IMR-90 (cell line): ENCODE results near the gene POC1B. TPM values are rescaled to one million over a fixed set of nuclear protein-coding genes. Genes with fewer than 3 reads are reported as not detected.

Experiments
- ATAC-seq: fragments of 200-7000 bp; cut with Tn5 transposase; 2 replicates; pipeline ENCODE4 v1.9.1; 2020; ENCODE audit warnings: low read depth, mild to moderate bottlenecking, moderate library complexity
- BruUV-seq: library from RNA; stranded (reverse); fragments of 400-500 nt; replicated peaks from 2 replicates; lab custom pipeline; 2021; lab: Mats Ljungman, UMichigan
- CTCF ChIA-PET: fragments of 300-600 bp; formaldehyde crosslinking; extraction: SDS; loops from one replicate; lab custom pipeline; 2021; ENCODE audit warnings: antibody characterized with exemption; lab: Yijun Ruan, JAX
- POLR2A ChIA-PET: fragments of 300-600 bp; sonication (Branson Sonifier 250); formaldehyde crosslinking; loops from one replicate; lab custom pipeline; 2022; ENCODE audit warnings: antibody characterized with exemption; ENCODE audit not compliant: unreplicated experiment; lab: Charles Lee
- DNase-seq: peaks from one replicate; pipeline ENCODE4 v3.0.0; 2013
- H2AFZ ChIP-seq: replicated peaks from 2 replicates; pipeline ENCODE3; 2013; ENCODE audit warnings: low read length, mild to moderate bottlenecking; ENCODE audit not compliant: poor library complexity
- H2AK5ac ChIP-seq: 2 replicates; pipeline ENCODE4 v1.6.1; 2013; ENCODE audit warnings: low read depth, low read length, inconsistent platforms
- H2AK9ac ChIP-seq: replicated peaks from 2 replicates; pipeline ENCODE3; 2013; ENCODE audit warnings: mild to moderate bottlenecking, low read depth, low read length, moderate library complexity; ENCODE audit not compliant: poor library complexity
- H2BK120ac ChIP-seq: 2 replicates; pipeline ENCODE4 v1.6.1; 2013; ENCODE audit warnings: low read depth, low read length, inconsistent platforms
- H2BK15ac ChIP-seq: 3 replicates; pipeline ENCODE4 v1.6.1; 2013; ENCODE audit warnings: low read depth, low read length, inconsistent platforms
- H2BK20ac ChIP-seq: 2 replicates; pipeline ENCODE4 v1.6.1; 2013; ENCODE audit warnings: low read depth, mild to moderate bottlenecking, inconsistent platforms, low read length, moderate library complexity
- H2BK5ac ChIP-seq: 2 replicates; pipeline ENCODE4 v1.6.1; 2013; ENCODE audit warnings: mild to moderate bottlenecking, low read depth, low read length, inconsistent platforms; ENCODE audit not compliant: poor library complexity, severe bottlenecking
- H3K14ac ChIP-seq: replicated peaks from 2 replicates; pipeline ENCODE4 v1.6.1; 2013; ENCODE audit warnings: low read depth, low read length, inconsistent platforms
- H3K18ac ChIP-seq: 2 replicates; pipeline ENCODE4 v1.6.1; 2013; ENCODE audit warnings: low read depth, low read length, control low read depth
- H3K23ac ChIP-seq: 2 replicates; pipeline ENCODE4 v1.6.1; 2013; ENCODE audit warnings: low read depth, low read length, inconsistent platforms
- H3K27ac ChIP-seq: 2 replicates; pipeline ENCODE4 v1.5.1; 2013; ENCODE audit warnings: mild to moderate bottlenecking, control low read depth, low read length; ENCODE audit not compliant: insufficient read depth
- H3K27me3 ChIP-seq: 2 replicates; pipeline ENCODE4 v1.6.1; 2013; ENCODE audit warnings: low read length; ENCODE audit not compliant: control insufficient read depth, insufficient read depth
- H3K36me3 ChIP-seq: 2 replicates; pipeline ENCODE4 v1.6.1; 2013; ENCODE audit warnings: low read length, mixed read lengths; ENCODE audit not compliant: control insufficient read depth, insufficient read depth
- H3K4ac ChIP-seq: 2 replicates; pipeline ENCODE4 v1.6.1; 2013; ENCODE audit warnings: low read depth, low read length, inconsistent platforms
- H3K4me1 ChIP-seq: 2 replicates; pipeline ENCODE4 v1.6.1; 2013; ENCODE audit warnings: low read length, mixed read lengths; ENCODE audit not compliant: control insufficient read depth, insufficient read depth
- H3K4me2 ChIP-seq: 2 replicates; pipeline ENCODE4 v1.6.1; 2013; ENCODE audit warnings: low read depth, mild to moderate bottlenecking, control low read depth, low read length, moderate library complexity
- H3K4me3 ChIP-seq: 2 replicates; pipeline ENCODE4 v1.5.1; 2013; ENCODE audit warnings: low read depth, mild to moderate bottlenecking, control low read depth, low read length, moderate library complexity; ENCODE audit not compliant: insufficient read depth
- H3K56ac ChIP-seq: 2 replicates; pipeline ENCODE4 v1.6.1; 2013; ENCODE audit warnings: low read length, inconsistent platforms; ENCODE audit not compliant: insufficient read depth; ENCODE audit errors: extremely low read depth
- H3K79me1 ChIP-seq, 2 experiments: 2 replicates each; pipeline ENCODE4 v1.6.1; 2013; ENCODE audit warnings: low read length in 2 of 2, inconsistent platforms in 1 of 2, low read depth in 1 of 2
- H3K9ac ChIP-seq: 2 replicates; pipeline ENCODE4 v1.6.1; 2013; ENCODE audit warnings: low read depth, low read length, control low read depth
- H3K9me1 ChIP-seq: 2 replicates; pipeline ENCODE4 v1.6.1; 2013; ENCODE audit warnings: low read length, inconsistent platforms; ENCODE audit not compliant: insufficient read depth
- H3K9me3 ChIP-seq: 2 replicates; pipeline ENCODE4 v1.6.1; 2013; ENCODE audit warnings: low read length; ENCODE audit not compliant: control insufficient read depth, insufficient read depth
- H4K20me1 ChIP-seq: 2 replicates; pipeline ENCODE4 v1.6.1; 2013; ENCODE audit warnings: low read length, inconsistent platforms; ENCODE audit not compliant: insufficient read depth
- H4K5ac ChIP-seq: 2 replicates; pipeline ENCODE4 v1.6.1; 2013; ENCODE audit warnings: mild to moderate bottlenecking, low read depth, low read length, control low read depth
- H4K8ac ChIP-seq, 2 experiments: 2 replicates each; pipeline ENCODE4 v1.6.1; 2013; ENCODE audit warnings: low read depth in 2 of 2, low read length in 2 of 2, control low read depth in 1 of 2, inconsistent platforms in 1 of 2
- H4K91ac ChIP-seq: 2 replicates; pipeline ENCODE4 v1.6.1; 2013; ENCODE audit warnings: low read depth, low read length, inconsistent platforms; ENCODE audit not compliant: insufficient read depth
- BHLHE40 ChIP-seq: fragments of 150-350 bp; IDR thresholded peaks from 2 replicates; pipeline ENCODE4 v1.6.1; 2016; ENCODE audit warnings: mild to moderate bottlenecking, low read depth, low read length
- CEBPB ChIP-seq: IDR thresholded peaks from 2 replicates; pipeline ENCODE4 v1.6.1; 2012; ENCODE audit warnings: low read depth, low read length, improper control_type of control experiment
- CHD1 ChIP-seq: IDR thresholded peaks from 2 replicates; pipeline ENCODE4 v1.6.1; 2012; ENCODE audit warnings: low read depth, low read length, improper control_type of control experiment
- FOS ChIP-seq: fragments of 150-350 bp; IDR thresholded peaks from 2 replicates; pipeline ENCODE4 v1.6.1; 2016; ENCODE audit warnings: low read depth, low read length
- MAFK ChIP-seq: IDR thresholded peaks from 2 replicates; pipeline ENCODE4 v1.6.1; 2012; ENCODE audit warnings: low read depth, low read length, improper control_type of control experiment
- MAZ ChIP-seq: IDR thresholded peaks from 2 replicates; pipeline ENCODE4 v1.6.1; 2012; ENCODE audit warnings: low read depth, mild to moderate bottlenecking, low read length, improper control_type of control experiment, moderate library complexity, borderline replicate concordance
- MXI1 ChIP-seq: IDR thresholded peaks from 2 replicates; pipeline ENCODE4 v1.6.1; 2012; ENCODE audit warnings: low read depth, mild to moderate bottlenecking, low read length, moderate library complexity, borderline replicate concordance
- NFE2L2 ChIP-seq: fragments of 150-350 bp; IDR thresholded peaks from 2 replicates; pipeline ENCODE4 v1.6.1; 2016; ENCODE audit warnings: low read depth, mild to moderate bottlenecking, low read length
- POLR2A ChIP-seq: IDR thresholded peaks from 2 replicates; pipeline ENCODE4 v1.6.1; 2012; ENCODE audit warnings: mild to moderate bottlenecking, low read depth, low read length
- RAD21 ChIP-seq: IDR thresholded peaks from 2 replicates; pipeline ENCODE4 v1.6.1; 2012; ENCODE audit warnings: low read length, improper control_type of control experiment
- RCOR1 ChIP-seq: IDR thresholded peaks from 2 replicates; pipeline ENCODE4 v1.6.1; 2012; ENCODE audit warnings: mild to moderate bottlenecking, low read length, improper control_type of control experiment; ENCODE audit not compliant: insufficient replicate concordance
- RFX5 ChIP-seq: IDR thresholded peaks from 2 replicates; pipeline ENCODE4 v1.8.0; 2012; ENCODE audit warnings: low read depth, mild to moderate bottlenecking, low read length, moderate library complexity
- SMC3 ChIP-seq: fragments of 150-350 bp; IDR thresholded peaks from 2 replicates; pipeline ENCODE4 v1.6.1; 2016; ENCODE audit warnings: low read depth, mild to moderate bottlenecking, antibody characterized with exemption, low read length, moderate library complexity
- WGBS, 2 experiments: methylation state at CpG; one replicate each; pipeline versions ENCODE4 v1.1.5 to v1.1.7; 2013; ENCODE audit warnings: missing lambda C conversion rate in 2 of 2; ENCODE audit not compliant: insufficient read length in 1 of 2; ENCODE audit errors: extremely low coverage in 2 of 2; 5-methylcytosine and 5-hydroxymethylcytosine counted together
- dilution Hi-C: fragments of 300-500 bp; cut with HindIII; formaldehyde crosslinking; loops from one replicate; pipeline ENCODE4 v1.14.3; 2018; ENCODE audit warnings: low sequenced_read_pairs; ENCODE audit not compliant: unreplicated experiment
- in situ Hi-C: fragments of 300-500 bp; cut with MboI; formaldehyde crosslinking; loops from 3 replicates; pipeline ENCODE4 v1.14.3; 2019; ENCODE audit warnings: low sequenced_read_pairs, inconsistent platforms, mixed read lengths
- intact Hi-C: fragments of 100-400 bp; cut with micrococcal nuclease; formaldehyde crosslinking; loops from 2 replicates; pipeline ENCODE4 v1.10.0; 2022
- polyA plus RNA-seq, 3 experiments: library from polyadenylated mRNA; depleted of rRNA; stranded (reverse); fragments of >200 nt; gene quantifications; 2 replicates each; pipeline ENCODE4 v1.2.3, GENCODE V29; 2012; ENCODE audit warnings: low replicate concordance in 1 of 3
- total RNA-seq: library from RNA; depleted of rRNA; stranded (reverse); fragments of >200 nt; gene quantifications from 2 replicates; pipeline ENCODE4 v1.2.3, GENCODE V29; 2012
- TF ChIP-seq, protein P1 (sequence below): fragments of 150-350 bp; IDR thresholded peaks from 2 replicates; pipeline ENCODE4 v1.6.1; 2017; ENCODE audit warnings: mild to moderate bottlenecking, antibody characterized with exemption, low read length, low read depth
- TF ChIP-seq, protein P2 (sequence below): conservative IDR thresholded peaks from 2 replicates; pipeline ENCODE4 v1.5.1; 2012; ENCODE audit warnings: mild to moderate bottlenecking, low read depth, low read length, improper control_type of control experiment
- TF ChIP-seq, protein P3 (sequence below): fragments of 150-350 bp; IDR thresholded peaks from 2 replicates; pipeline ENCODE4 v1.6.1; 2016; ENCODE audit warnings: low read depth, mild to moderate bottlenecking, low read length, moderate library complexity, borderline replicate concordance

POC1B gene
- total and polyA plus RNA-seq, 2 of the 4 experiments (the other 2 are of a cell fraction): 5.0 to 10.4 TPM

DNA sequence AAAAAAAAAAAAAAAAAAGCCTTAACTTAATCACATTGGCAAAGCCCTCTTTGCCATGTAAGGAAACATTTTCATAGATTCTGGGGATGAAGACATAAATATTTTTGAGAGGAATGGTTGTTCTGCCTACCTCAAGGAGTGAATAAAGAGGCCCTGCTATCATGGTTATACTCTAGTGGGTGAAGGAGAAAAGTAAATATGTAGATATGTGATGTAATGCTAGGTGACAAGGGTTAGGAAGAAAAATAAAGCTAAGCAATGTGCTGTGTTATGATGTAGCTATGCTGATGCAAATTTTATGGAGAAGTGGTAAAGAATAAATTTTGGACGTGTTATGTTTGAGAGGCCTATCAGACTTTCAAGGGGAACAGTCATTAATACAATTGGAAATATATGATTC, 93.5 kb downstream of the POC1B start:
- Histone ChIP-seq H4K8ac (no peak overlapping the region), H3K9me3 (no peaks in the 10 kb centered on the region), H3K23ac (no peak overlapping the region), H4K20me1 (no peaks in the 10 kb centered on the region), H2AK5ac (no peak overlapping the region), H3K9me1 (no peaks in the 10 kb centered on the region), H4K5ac (no peak overlapping the region), H3K27ac (no peak overlapping the region), H4K91ac (no peak overlapping the region), H3K4me1 (no peaks in the 10 kb centered on the region; the same call in 1 of the 2 replicates), H2BK5ac (no peak overlapping the region), H3K4ac (no peak overlapping the region), H2AFZ (no peak overlapping the region), H3K4me2 (no peak overlapping the region), H3K36me3 (no peaks in the 10 kb centered on the region), H3K27me3 (no peaks in the 10 kb centered on the region), H2BK15ac (no peak overlapping the region), H3K79me1 (peaks cover 0 to 4% of the 10 kb centered on the region in 2 experiments; a peak in 1 of 4 replicates), H2BK120ac (no peak overlapping the region), H3K14ac (no peak overlapping the region), H3K18ac (no peak overlapping the region), H3K9ac (no peak overlapping the region), H3K56ac (no peak overlapping the region), H3K4me3 (no peak overlapping the region), H2BK20ac (no peak overlapping the region), H2AK9ac (no peak overlapping the region)
- ATAC-seq (no peak), DNase-seq (no peak)
- in situ Hi-C loops: no loop called here
- no TSS peak for BruUV-seq
- WGBS, 2 experiments: no CpG with 5 or more reads among the region's 1 CpG
- CTCF ChIA-PET: no interaction called here
- intact Hi-C loops: no loop called here
- POLR2A ChIA-PET: no interaction called here
- TF ChIP-seq, protein P1, sequence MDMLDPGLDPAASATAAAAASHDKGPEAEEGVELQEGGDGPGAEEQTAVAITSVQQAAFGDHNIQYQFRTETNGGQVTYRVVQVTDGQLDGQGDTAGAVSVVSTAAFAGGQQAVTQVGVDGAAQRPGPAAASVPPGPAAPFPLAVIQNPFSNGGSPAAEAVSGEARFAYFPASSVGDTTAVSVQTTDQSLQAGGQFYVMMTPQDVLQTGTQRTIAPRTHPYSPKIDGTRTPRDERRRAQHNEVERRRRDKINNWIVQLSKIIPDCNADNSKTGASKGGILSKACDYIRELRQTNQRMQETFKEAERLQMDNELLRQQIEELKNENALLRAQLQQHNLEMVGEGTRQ: no peak
- TF ChIP-seq SMC3 (no peak), BHLHE40 (no peak), RCOR1 (no peak), RFX5 (no peak), MXI1 (no peak), MAZ (no peak), FOS (no peak), MAFK (no peak), POLR2A (no peak), CEBPB (no peak), CHD1 (no peak), RAD21 (no peak), NFE2L2 (no peak)
- TF ChIP-seq, protein P2, sequence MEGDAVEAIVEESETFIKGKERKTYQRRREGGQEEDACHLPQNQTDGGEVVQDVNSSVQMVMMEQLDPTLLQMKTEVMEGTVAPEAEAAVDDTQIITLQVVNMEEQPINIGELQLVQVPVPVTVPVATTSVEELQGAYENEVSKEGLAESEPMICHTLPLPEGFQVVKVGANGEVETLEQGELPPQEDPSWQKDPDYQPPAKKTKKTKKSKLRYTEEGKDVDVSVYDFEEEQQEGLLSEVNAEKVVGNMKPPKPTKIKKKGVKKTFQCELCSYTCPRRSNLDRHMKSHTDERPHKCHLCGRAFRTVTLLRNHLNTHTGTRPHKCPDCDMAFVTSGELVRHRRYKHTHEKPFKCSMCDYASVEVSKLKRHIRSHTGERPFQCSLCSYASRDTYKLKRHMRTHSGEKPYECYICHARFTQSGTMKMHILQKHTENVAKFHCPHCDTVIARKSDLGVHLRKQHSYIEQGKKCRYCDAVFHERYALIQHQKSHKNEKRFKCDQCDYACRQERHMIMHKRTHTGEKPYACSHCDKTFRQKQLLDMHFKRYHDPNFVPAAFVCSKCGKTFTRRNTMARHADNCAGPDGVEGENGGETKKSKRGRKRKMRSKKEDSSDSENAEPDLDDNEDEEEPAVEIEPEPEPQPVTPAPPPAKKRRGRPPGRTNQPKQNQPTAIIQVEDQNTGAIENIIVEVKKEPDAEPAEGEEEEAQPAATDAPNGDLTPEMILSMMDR: no peak
- TF ChIP-seq, protein P3, sequence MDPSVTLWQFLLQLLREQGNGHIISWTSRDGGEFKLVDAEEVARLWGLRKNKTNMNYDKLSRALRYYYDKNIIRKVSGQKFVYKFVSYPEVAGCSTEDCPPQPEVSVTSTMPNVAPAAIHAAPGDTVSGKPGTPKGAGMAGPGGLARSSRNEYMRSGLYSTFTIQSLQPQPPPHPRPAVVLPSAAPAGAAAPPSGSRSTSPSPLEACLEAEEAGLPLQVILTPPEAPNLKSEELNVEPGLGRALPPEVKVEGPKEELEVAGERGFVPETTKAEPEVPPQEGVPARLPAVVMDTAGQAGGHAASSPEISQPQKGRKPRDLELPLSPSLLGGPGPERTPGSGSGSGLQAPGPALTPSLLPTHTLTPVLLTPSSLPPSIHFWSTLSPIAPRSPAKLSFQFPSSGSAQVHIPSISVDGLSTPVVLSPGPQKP: no peak
- dilution Hi-C loops: no loop called here
